Measurements from ENCODE around the gene SLC13A3. TPM values are rescaled to one million over a fixed set of nuclear protein-coding genes. Genes with fewer than 3 reads are reported as not detected.

The SLC13A3 gene
- total and polyA plus RNA-seq, 2 donors from 2014 or later: 31.5 to 241 TPM

GRCh38 chr20:46582648-46583047 is 68.6 kb downstream of the SLC13A3 start:
- DNase-seq: no peak

GRCh38 chr20:46581391-46581790 is 69.9 kb downstream of the SLC13A3 start:
- FAIRE-seq: no peak
- intact Hi-C loops (cut with DNase I): no loop called here
- DNase-seq: no peak
- Histone ChIP-seq H3K9ac (ENCODE audit: low read length in 3 of 3) (no peak overlapping the region), H3K27me3 (ENCODE audit: control insufficient read depth, insufficient read depth, low read length) (no peaks in the 10 kb centered on the region), H3K9me3 (ENCODE audit: control insufficient read depth in 2 of 3, insufficient read depth in 1 of 3, low read length in 3 of 3) (no peaks in the 10 kb centered on the region), H3K4me3 (ENCODE audit: low read length in 3 of 3) (no peak overlapping the region), H3K36me3 (ENCODE audit: control insufficient read depth in 2 of 3, insufficient read depth in 3 of 3, low read length in 3 of 3) (peaks cover 0 to 13% (median 10%) of the 10 kb centered on the region in 3 donors), H3K27ac (ENCODE audit: low read depth in 2 of 2, low read length in 2 of 2) (no peak overlapping the region), H3K4me1 (ENCODE audit: control insufficient read depth in 2 of 3, insufficient read depth in 2 of 3, low read depth in 1 of 3, low read length in 3 of 3) (no peaks in the 10 kb centered on the region)
- no peak for TF ChIP-seq CTCF (IDR thresholded peaks at IDR 0.05; ENCODE audit: borderline replicate concordance, extremely low read depth, insufficient read depth)

More at GRCh38 chr20:46582648-46583047, 68.6 kb downstream of the SLC13A3 start:
- H3K9me3 ChIP-seq (ENCODE audit: control insufficient read depth in 2 of 3, insufficient read depth in 1 of 3, low read length in 3 of 3): no peaks in the 10 kb centered on the region
- no peak overlapping the region for H3K4me3 ChIP-seq (ENCODE audit: low read length in 3 of 3)
- no peaks in the 10 kb centered on the region for H3K27me3 ChIP-seq (ENCODE audit: control insufficient read depth, insufficient read depth, low read length)
- no peak for FAIRE-seq
- peaks cover 0 to 13% (median 12%) of the 10 kb centered on the region in 3 donors for H3K36me3 ChIP-seq (ENCODE audit: control insufficient read depth in 2 of 3, insufficient read depth in 3 of 3, low read length in 3 of 3)
- no peaks in the 10 kb centered on the region for H3K4me1 ChIP-seq (ENCODE audit: control insufficient read depth in 2 of 3, insufficient read depth in 2 of 3, low read depth in 1 of 3, low read length in 3 of 3)
- TF ChIP-seq CTCF (IDR thresholded peaks at IDR 0.05; ENCODE audit: borderline replicate concordance, extremely low read depth, insufficient read depth): no peak
- H3K27ac ChIP-seq (ENCODE audit: low read depth in 2 of 2, low read length in 2 of 2): no peak overlapping the region
- intact Hi-C loops (cut with DNase I): no loop called here
- no peak overlapping the region for H3K9ac ChIP-seq (ENCODE audit: low read length in 3 of 3)

GRCh38 chr20:46580613-46581205 is 70.5 kb downstream of the SLC13A3 start:
- FAIRE-seq (no peak), DNase-seq (no peak)
- no peak overlapping the region for H3K9ac ChIP-seq (ENCODE audit: low read length in 3 of 3)
- no peak overlapping the region for H3K27ac ChIP-seq (ENCODE audit: low read depth in 2 of 2, low read length in 2 of 2)
- H3K9me3 ChIP-seq (ENCODE audit: control insufficient read depth in 2 of 3, insufficient read depth in 1 of 3, low read length in 3 of 3): no peaks in the 10 kb centered on the region
- intact Hi-C loops (cut with DNase I): no loop called here
- H3K27me3 ChIP-seq (ENCODE audit: control insufficient read depth, insufficient read depth, low read length): no peaks in the 10 kb centered on the region
- H3K4me3 ChIP-seq (ENCODE audit: low read length in 3 of 3): no peak overlapping the region
- no peak for TF ChIP-seq CTCF (IDR thresholded peaks at IDR 0.05; ENCODE audit: borderline replicate concordance, extremely low read depth, insufficient read depth)
- H3K36me3 ChIP-seq (ENCODE audit: control insufficient read depth in 2 of 3, insufficient read depth in 3 of 3, low read length in 3 of 3): peaks cover 0 to 16% (median 15%) of the 10 kb centered on the region in 3 donors
- no peaks in the 10 kb centered on the region for H3K4me1 ChIP-seq (ENCODE audit: control insufficient read depth in 2 of 3, insufficient read depth in 2 of 3, low read depth in 1 of 3, low read length in 3 of 3)

GRCh38 chr20:46578745-46579144 is 72.5 kb downstream of the SLC13A3 start:
- H3K27ac ChIP-seq (ENCODE audit: low read depth in 2 of 2, low read length in 2 of 2): no peak overlapping the region
- H3K36me3 ChIP-seq (ENCODE audit: control insufficient read depth in 2 of 3, insufficient read depth in 3 of 3, low read length in 3 of 3): peaks cover 0 to 16% (median 14%) of the 10 kb centered on the region in 3 donors
- no peaks in the 10 kb centered on the region for H3K9me3 ChIP-seq (ENCODE audit: control insufficient read depth in 2 of 3, insufficient read depth in 1 of 3, low read length in 3 of 3)
- H3K9ac ChIP-seq (ENCODE audit: low read length in 3 of 3): no peak overlapping the region
- intact Hi-C loops (cut with DNase I): no loop called here
- FAIRE-seq (no peak), DNase-seq (no peak)
- no peak for TF ChIP-seq CTCF (IDR thresholded peaks at IDR 0.05; ENCODE audit: borderline replicate concordance, extremely low read depth, insufficient read depth)
- no peaks in the 10 kb centered on the region for H3K27me3 ChIP-seq (ENCODE audit: control insufficient read depth, insufficient read depth, low read length)
- no peaks in the 10 kb centered on the region for H3K4me1 ChIP-seq (ENCODE audit: control insufficient read depth in 2 of 3, insufficient read depth in 2 of 3, low read depth in 1 of 3, low read length in 3 of 3)
- H3K4me3 ChIP-seq (ENCODE audit: low read length in 3 of 3): no peak overlapping the region
